ENCODE results near the gene PDGFD.

Gene PDGFD

GRCh38 chr11:104142698-104143097 is 21.2 kb downstream of the PDGFD start:
- DNase-seq, result no peak

DNA sequence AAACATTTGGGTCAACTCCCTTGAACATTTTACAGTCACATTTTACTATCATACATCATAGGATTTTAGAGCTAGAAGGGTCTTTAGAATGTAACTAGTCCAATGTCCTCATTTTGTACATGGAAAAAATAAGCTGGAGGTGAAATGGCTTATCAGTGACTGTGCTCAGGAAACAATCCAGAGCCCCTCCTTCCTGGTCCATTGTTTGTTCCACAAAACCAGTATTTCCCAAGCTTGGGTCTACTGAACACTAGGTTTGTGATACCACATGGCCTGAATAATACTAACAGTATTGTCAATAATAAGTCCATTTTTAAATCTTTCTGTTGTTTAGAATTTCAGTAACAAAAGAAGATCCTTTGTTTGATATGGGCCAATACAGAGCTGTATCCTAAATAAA is 27.1 kb downstream of the PDGFD start:
- DNase-seq, result no peak

- peak; percentile 49 for DNase-seq
These were observed 29.2 kb downstream of the PDGFD start for GRCh38 chr11:104134745-104135144.

DNA sequence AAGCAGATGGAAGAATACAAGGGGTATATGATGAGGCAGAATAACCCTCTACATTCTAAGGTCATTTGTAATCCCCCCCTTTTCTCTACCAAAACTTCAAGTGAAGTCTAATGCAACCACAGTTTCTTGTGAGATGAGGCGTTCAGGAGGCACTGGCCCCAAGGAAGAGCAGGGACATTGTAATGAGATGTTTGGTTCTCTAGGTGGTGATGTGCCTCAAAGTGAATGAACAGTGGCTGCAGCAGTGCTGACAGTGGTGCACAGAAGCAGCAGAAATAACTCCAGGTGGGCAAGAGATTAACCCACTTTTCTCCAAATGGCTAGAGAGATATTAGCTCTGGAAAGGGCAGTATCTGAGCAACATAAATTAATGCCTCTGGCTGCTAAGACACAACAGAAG is 33.8 kb downstream of the PDGFD start:
- DNase-seq, result no peak

GRCh38 chr11:104129145-104129544 is 34.8 kb downstream of the PDGFD start:
- DNase-seq, result no peak

DNA sequence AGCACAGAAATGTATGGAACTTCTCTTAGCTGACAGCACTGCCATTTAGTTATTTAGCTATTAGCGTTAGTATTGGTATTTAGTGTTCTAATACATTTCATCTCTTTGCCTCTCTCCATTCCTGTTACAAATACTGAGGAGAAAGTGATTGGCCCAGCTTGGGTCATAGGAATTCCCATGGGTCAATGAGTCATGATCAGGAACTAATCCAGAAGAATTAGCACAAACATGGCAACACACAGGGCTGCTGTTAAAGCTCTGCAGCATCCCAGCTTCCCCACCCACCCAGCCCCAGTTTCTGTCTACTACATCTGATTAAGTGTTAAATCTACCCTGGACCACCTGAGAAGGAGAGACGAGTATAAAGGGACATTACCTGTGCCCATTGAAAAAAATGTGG is 36.1 kb downstream of the PDGFD start:
- DNase-seq, result peak; percentile 81

- no peak for DNase-seq
These were observed 37.5 kb downstream of the PDGFD start for GRCh38 chr11:104126464-104126863.

DNA sequence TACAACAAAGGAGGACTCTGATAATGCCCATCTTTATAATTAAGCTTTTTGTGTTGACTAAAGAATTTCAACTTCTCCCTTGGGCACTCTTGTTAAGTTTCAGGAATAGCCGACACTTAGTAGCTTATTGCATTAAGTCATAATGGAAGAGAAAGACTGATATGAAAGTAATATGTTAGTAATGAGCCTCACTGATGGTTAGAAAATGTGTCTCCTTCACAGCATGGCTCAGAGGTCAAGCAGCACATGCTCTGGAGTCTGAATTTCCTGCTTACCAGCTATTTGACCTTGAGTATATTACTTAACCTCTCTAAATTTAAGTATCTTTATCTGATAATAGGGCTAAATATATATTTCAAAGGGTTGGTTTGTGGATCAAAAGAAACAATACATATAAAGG is 39.0 kb downstream of the PDGFD start:
- no peak for DNase-seq

DNA sequence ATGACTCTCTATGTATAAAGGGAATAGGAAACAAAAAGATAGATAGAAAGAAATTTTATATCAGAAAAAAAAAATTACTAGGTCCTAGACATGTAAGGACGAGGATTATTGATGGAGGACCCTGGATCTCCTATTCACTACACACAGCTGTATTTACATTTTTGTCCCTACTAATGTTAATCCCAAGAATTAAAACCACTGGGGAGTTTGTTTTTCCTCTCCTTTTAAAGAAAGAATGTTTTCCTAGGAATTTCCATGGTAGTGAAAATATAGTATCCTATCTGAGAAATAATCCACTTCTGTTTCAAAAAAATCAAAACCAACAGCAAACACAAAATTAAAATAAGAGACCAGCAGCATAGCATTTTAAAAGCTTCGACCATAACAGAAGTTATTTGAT is 41.1 kb downstream of the PDGFD start:
- DNase-seq, result no peak

- DNase-seq, result no peak
These were observed 41.8 kb downstream of the PDGFD start for GRCh38 chr11:104122011-104122635.

- no peak for DNase-seq
These were observed 43.3 kb downstream of the PDGFD start for GRCh38 chr11:104120493-104121137.

- no peak for DNase-seq
These were observed 45.7 kb downstream of the PDGFD start for GRCh38 chr11:104118105-104118744.

DNA sequence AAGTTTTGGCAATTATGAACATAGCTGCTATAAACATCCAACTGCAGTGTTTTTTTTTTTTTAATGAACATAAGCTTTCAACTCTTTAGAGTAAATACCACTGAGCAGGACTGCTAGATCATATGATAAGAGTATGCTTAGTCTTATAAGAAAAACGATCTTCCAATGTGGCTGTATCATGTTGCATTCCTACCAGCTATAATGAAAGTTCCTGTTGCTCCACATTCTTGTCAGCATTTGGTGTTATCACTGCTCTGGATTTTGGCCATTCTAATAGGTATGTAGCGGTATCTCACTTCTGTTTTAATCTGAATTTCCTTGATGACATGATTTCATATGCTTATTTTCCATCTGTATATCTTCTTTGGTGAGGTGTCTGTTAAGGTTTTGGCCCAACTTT is 50.4 kb downstream of the PDGFD start:
- DNase-seq, result no peak

DNA sequence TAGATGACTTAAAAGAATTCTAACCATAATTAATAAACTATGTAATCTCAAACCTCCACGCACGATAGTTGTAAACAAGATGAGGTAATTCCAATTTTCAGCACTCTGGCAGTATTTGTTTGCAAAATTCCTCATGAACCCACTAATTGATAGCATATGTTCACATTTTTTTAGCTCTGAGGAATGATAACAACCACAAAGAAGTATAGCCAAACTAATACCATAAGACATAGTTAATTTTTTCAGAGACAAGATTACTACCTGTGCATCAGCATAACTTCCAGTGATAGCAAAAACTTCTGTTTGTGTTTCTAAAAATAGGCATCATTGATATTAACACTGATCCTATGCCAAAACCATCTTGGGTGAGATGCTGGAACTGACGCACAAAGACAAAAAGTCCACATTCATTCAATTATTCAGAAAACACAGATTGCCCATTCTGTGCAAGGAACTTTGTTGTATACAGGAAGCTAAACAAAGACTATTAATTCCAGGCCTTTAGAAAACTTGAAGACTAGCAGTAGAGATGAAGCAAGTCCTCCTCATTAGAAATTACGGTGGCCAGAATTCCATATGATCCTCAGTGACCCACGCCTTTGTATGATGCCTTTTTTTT is 57.7 kb downstream of the PDGFD start:
- DNase-seq, result peak; percentile 90

DNA sequence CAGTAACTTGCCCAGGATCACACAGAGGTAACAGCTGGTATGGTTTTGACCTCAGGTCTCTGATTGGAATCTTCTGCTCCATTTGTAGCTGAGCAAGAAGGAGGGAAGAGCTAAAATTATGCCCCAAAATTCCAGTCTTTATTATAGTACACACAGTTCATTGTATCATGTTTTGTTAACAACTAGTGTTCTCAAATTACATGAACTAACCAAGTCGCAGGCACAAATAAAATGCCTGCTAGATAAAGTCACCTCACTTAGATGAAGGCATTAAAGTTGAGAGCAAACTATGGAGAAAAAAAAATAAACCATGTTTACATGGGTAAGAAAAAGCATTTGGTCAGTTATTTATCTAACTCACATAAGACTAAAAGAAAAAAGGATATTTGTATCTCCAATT is 58.8 kb downstream of the PDGFD start:
- no peak for DNase-seq

- no peak for DNase-seq
These were observed 59.3 kb downstream of the PDGFD start for GRCh38 chr11:104104664-104105063.

DNA sequence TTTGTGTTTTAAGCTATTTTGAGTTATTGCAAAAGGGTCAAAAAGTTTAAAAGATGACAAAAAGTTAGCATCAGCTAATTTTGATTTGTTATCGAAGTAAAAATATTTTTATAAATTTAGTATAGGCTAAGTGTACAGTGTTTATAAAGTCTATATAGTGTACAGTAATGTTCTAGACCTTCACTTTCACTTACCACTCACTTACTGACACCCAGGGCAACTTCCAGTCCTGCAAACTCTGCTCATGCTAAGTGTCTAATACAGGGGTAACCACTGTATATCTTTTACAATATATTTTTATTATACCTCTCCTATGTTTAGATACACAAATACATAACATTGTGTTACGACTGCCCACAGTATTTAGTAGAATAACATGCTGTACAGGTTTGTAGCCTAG is 59.7 kb downstream of the PDGFD start:
- no peak for DNase-seq

- no peak for DNase-seq
These were observed 65.4 kb downstream of the PDGFD start for GRCh38 chr11:104098555-104098954.

DNA sequence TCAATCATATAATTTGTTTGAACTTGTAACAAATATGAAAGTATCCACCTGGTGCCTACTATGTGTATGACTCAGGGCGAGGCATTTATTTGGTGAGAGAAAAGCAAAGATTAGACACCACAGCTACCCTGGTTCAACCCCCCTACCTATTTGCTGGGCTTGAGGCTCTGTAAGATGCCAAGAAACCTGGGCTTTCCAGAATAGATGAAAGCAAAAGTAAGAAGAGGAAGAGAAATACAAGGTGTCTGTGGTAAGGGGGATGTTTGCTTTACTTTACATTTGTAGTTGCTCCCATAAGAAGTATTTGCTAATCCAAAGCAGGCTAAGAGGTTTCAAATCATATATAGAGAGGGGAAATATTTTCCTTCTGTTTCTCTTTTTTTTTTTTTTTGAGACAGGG is 65.8 kb downstream of the PDGFD start:
- DNase-seq, result no peak

DNA sequence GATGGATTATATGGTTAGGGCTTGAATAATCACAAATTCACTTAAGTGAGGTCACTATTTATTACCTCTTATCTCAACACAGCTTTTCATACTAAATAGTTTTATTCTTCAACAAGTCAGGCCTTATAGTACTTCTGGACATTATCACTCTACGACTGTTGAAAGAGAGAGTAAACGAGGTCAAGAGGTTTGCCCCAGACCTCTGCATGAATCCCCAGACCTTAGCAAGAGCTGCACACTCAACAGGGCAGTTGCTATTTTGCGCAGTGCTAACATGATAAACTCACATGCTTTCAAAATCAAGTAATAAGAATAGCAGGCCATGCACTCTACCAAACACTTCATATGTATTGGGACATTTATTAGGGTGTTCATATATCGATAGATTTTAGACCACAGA is 67.0 kb downstream of the PDGFD start:
- no peak for DNase-seq

GRCh38 chr11:104095791-104096190 is 68.2 kb downstream of the PDGFD start:
- peak; percentile 46 for DNase-seq

DNA sequence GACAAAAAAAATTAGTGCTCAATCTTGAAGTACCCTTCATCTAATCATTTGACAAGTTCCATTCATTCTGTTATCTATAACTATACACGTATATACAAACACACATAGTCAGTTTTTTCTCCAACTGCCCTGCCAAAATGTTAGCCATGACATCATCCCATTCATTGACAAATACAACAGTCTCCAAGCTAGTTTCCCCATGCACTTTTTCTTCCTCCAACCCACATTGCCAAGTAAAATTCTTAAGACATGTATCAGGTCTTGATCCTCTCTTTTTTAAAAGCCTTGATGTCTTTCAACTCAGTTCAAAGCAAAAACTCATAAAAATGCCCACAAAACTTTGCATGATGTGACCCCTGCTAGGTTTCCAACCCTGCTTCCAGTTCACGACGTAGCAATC is 69.4 kb downstream of the PDGFD start:
- peak; percentile 51 for DNase-seq

- no peak for DNase-seq
These were observed 70.3 kb downstream of the PDGFD start for GRCh38 chr11:104093426-104094280.
